ENCODE measurements around the gene FRMD4A. TPM values are rescaled to one million over a fixed set of nuclear protein-coding genes. Genes with fewer than 3 reads are reported as not detected.

FRMD4A gene
- total RNA-seq, 6 donors from 2014 or later, result 22.3 to 114 (median 52.3) TPM

- ATAC-seq (ENCODE audit: low FRiP score in 2 of 2) (no peak), DNase-seq (no peak)
- H3K9me3 ChIP-seq, result no peaks in the 10 kb centered on the region
- no peak overlapping the region for H3K4me3 ChIP-seq
- peaks cover 10 to 100% (median 61%) of the 10 kb centered on the region in 4 donors for H3K36me3 ChIP-seq
- H3K4me1 ChIP-seq, result no peaks in the 10 kb centered on the region
- no peak overlapping the region for H3K27ac ChIP-seq
- TF ChIP-seq POLR2A (IDR thresholded peaks at IDR 0.05), result no peak
- TF ChIP-seq CTCF (IDR thresholded peaks at IDR 0.05), result no peak
- no peak for TF ChIP-seq POLR2AphosphoS5 (IDR thresholded peaks at IDR 0.05)
- no peak for TF ChIP-seq EP300 (IDR thresholded peaks at IDR 0.05)
- 66 to 68% methylated on average over 4 to 6 of the region's 6 CpGs for WGBS, 2 donors
- H3K27me3 ChIP-seq, result no peaks in the 10 kb centered on the region
Observed at GRCh38 chr10:13652860-13653259, 677.9 kb downstream of the FRMD4A start.

GRCh38 chr10:13651969-13652720, 678.6 kb downstream of the FRMD4A start:
- no peak overlapping the region for H3K27ac ChIP-seq
- ATAC-seq (ENCODE audit: low FRiP score in 2 of 2), result no peak
- no peaks in the 10 kb centered on the region for H3K9me3 ChIP-seq
- H3K4me3 ChIP-seq, result no peak overlapping the region
- WGBS, 2 donors, result 90% methylated on average over 5 of the region's 5 CpGs
- no peak for TF ChIP-seq POLR2AphosphoS5 (IDR thresholded peaks at IDR 0.05)
- H3K27me3 ChIP-seq, result no peaks in the 10 kb centered on the region
- peaks cover 12 to 100% (median 60%) of the 10 kb centered on the region in 4 donors for H3K36me3 ChIP-seq
- no peak for DNase-seq
- H3K4me1 ChIP-seq, result no peaks in the 10 kb centered on the region

GRCh38 chr10:13650961-13651360, 679.8 kb downstream of the FRMD4A start:
- Histone ChIP-seq H3K4me1 (no peaks in the 10 kb centered on the region), H3K27ac (no peak overlapping the region), H3K9me3 (no peaks in the 10 kb centered on the region), H3K36me3 (peaks cover 16 to 100% (median 62%) of the 10 kb centered on the region in 4 donors), H3K27me3 (no peaks in the 10 kb centered on the region), H3K4me3 (no peak overlapping the region)
- TF ChIP-seq CTCF (IDR thresholded peaks at IDR 0.05) (no peak), POLR2AphosphoS5 (IDR thresholded peaks at IDR 0.05) (no peak), POLR2A (IDR thresholded peaks at IDR 0.05) (no peak), EP300 (IDR thresholded peaks at IDR 0.05) (no peak)
- DNase-seq (no peak), ATAC-seq (ENCODE audit: low FRiP score in 2 of 2) (no peak)
- 83 to 91% methylated on average over 5 of the region's 5 CpGs for WGBS, 2 donors

- peaks cover 16 to 100% (median 65%) of the 10 kb centered on the region in 4 donors for H3K36me3 ChIP-seq
- no peak overlapping the region for H3K4me3 ChIP-seq
- TF ChIP-seq POLR2A (IDR thresholded peaks at IDR 0.05), result no peak
- TF ChIP-seq POLR2AphosphoS5 (IDR thresholded peaks at IDR 0.05), result no peak
- no peak for TF ChIP-seq CTCF (IDR thresholded peaks at IDR 0.05)
- no peak for TF ChIP-seq EP300 (IDR thresholded peaks at IDR 0.05)
- no peaks in the 10 kb centered on the region for H3K9me3 ChIP-seq
- no peak overlapping the region for H3K27ac ChIP-seq
- 72 to 82% methylated on average over 5 of the region's 5 CpGs for WGBS, 2 donors
- DNase-seq, result no peak
- no peaks in the 10 kb centered on the region for H3K4me1 ChIP-seq
- no peak for ATAC-seq (ENCODE audit: low FRiP score in 2 of 2)
- H3K27me3 ChIP-seq, result no peaks in the 10 kb centered on the region
Observed at GRCh38 chr10:13649844-13650520, 680.7 kb downstream of the FRMD4A start.

GRCh38 chr10:13648425-13648824, 682.3 kb downstream of the FRMD4A start:
- no peaks in the 10 kb centered on the region for H3K9me3 ChIP-seq
- ATAC-seq (ENCODE audit: low FRiP score in 2 of 2) (no peak), DNase-seq (no peak)
- H3K4me1 ChIP-seq, result no peaks in the 10 kb centered on the region
- WGBS, 2 donors, result 86 to 88% methylated on average over 12 of the region's 12 CpGs
- H3K4me3 ChIP-seq, result no peak overlapping the region
- H3K27ac ChIP-seq, result no peak overlapping the region
- TF ChIP-seq POLR2AphosphoS5 (IDR thresholded peaks at IDR 0.05) (no peak), EP300 (IDR thresholded peaks at IDR 0.05) (no peak), CTCF (IDR thresholded peaks at IDR 0.05) (no peak), POLR2A (IDR thresholded peaks at IDR 0.05) (no peak)
- H3K27me3 ChIP-seq, result no peaks in the 10 kb centered on the region
- H3K36me3 ChIP-seq, result peaks cover 9 to 96% (median 55%) of the 10 kb centered on the region in 4 donors

All from upper lobe of left lung (tissue), 6 donors.